GM23338 (cell line): ENCODE measurements around the gene CAMTA1. TPM values are rescaled to one million over a fixed set of nuclear protein-coding genes. Genes with fewer than 3 reads are reported as not detected.

Experiments
- ATAC-seq: fragments of 200-7000 bp; cut with Tn5 transposase; 3 replicates; pipeline ENCODE4 v1.9.1; 2020
- DNase-seq: peaks from one replicate; pipeline ENCODE4 v3.0.0-alpha.2; 2015; ENCODE audit warnings: low spot score
- H2AFZ ChIP-seq: fragments of 200-600 bp; sonication (generic); 2 replicates; pipeline ENCODE4 v1.8.0; 2016; ENCODE audit warnings: antibody characterized with exemption, mild to moderate bottlenecking, moderate library complexity
- H3F3A ChIP-seq: fragments of 200-600 bp; sonication (generic); replicated peaks from 2 replicates; pipeline ENCODE4 v1.8.0; 2017; ENCODE audit warnings: antibody characterized with exemption, mixed run types, low read depth
- H3K27ac ChIP-seq: fragments of 200-600 bp; sonication (generic); 2 replicates; pipeline ENCODE4 v1.6.1; 2016; ENCODE audit warnings: low read depth
- H3K27me3 ChIP-seq: fragments of 200-600 bp; sonication (generic); 2 replicates; pipeline ENCODE4 v1.8.0; 2016; ENCODE audit warnings: mild to moderate bottlenecking, mixed run types, moderate library complexity; ENCODE audit not compliant: insufficient read depth
- H3K36me3 ChIP-seq: fragments of 200-600 bp; sonication (generic); 2 replicates; pipeline ENCODE4 v1.8.0; 2016; ENCODE audit warnings: mild to moderate bottlenecking; ENCODE audit not compliant: insufficient read depth
- H3K4me1 ChIP-seq: fragments of 200-600 bp; sonication (generic); 2 replicates; pipeline ENCODE4 v1.8.0; 2016; ENCODE audit warnings: mild to moderate bottlenecking, moderate library complexity; ENCODE audit not compliant: insufficient read depth
- H3K4me2 ChIP-seq: fragments of 200-600 bp; sonication (generic); 2 replicates; pipeline ENCODE4 v1.7.1; 2017; ENCODE audit warnings: mixed run types
- H3K4me3 ChIP-seq: fragments of 200-600 bp; sonication (generic); 2 replicates; pipeline ENCODE4 v1.6.1; 2016; ENCODE audit warnings: mixed run types
- H3K79me2 ChIP-seq: fragments of 200-600 bp; sonication (generic); replicated peaks from 2 replicates; pipeline ENCODE4 v1.8.0; 2017; ENCODE audit warnings: mild to moderate bottlenecking; ENCODE audit not compliant: insufficient read depth
- H3K9me2 ChIP-seq: fragments of 200-600 bp; sonication (generic); 2 replicates; pipeline ENCODE4 v1.8.0; 2017; ENCODE audit not compliant: insufficient read depth
- H4K20me1 ChIP-seq: fragments of 200-600 bp; sonication (generic); replicated peaks from 2 replicates; pipeline ENCODE4 v1.8.0; 2017; ENCODE audit warnings: mild to moderate bottlenecking; ENCODE audit not compliant: insufficient read depth
- H3K27ac Mint-ChIP-seq: 2 replicates; pipeline ENCODE4 v1.8.0; 2020; ENCODE audit warnings: inconsistent platforms, mild to moderate bottlenecking, moderate library complexity, mixed read lengths
- H3K27me3 Mint-ChIP-seq: 3 replicates; pipeline ENCODE4 v1.8.0; 2022; ENCODE audit warnings: low read depth, mild to moderate bottlenecking, moderate library complexity, mixed read lengths, inconsistent platforms; ENCODE audit not compliant: insufficient read depth, poor library complexity
- H3K36me3 Mint-ChIP-seq: 3 replicates; pipeline ENCODE4 v1.8.0; 2021; ENCODE audit warnings: low read depth, mild to moderate bottlenecking, inconsistent platforms, moderate library complexity, mixed read lengths
- H3K4me1 Mint-ChIP-seq: 3 replicates; pipeline ENCODE4 v1.8.0; 2020; ENCODE audit warnings: mild to moderate bottlenecking, inconsistent platforms, mixed read lengths
- H3K4me3 Mint-ChIP-seq: 3 replicates; pipeline ENCODE4 v1.8.0; 2021; ENCODE audit warnings: moderate library complexity, mild to moderate bottlenecking, inconsistent platforms, mixed read lengths
- H3K9me3 Mint-ChIP-seq: 3 replicates; pipeline ENCODE4 v1.8.0; 2020; ENCODE audit warnings: moderate library complexity, mild to moderate bottlenecking, inconsistent platforms, mixed read lengths
- CREB1 ChIP-seq: fragments of 250-450 bp; sonication (Bioruptor Pico); IDR thresholded peaks from 2 replicates; pipeline ENCODE4 v1.5.0; 2020; ENCODE audit warnings: low read depth, mild to moderate bottlenecking, moderate library complexity
- CTCF ChIP-seq, 2 experiments: fragments of 200-600 bp in 1 of 2; sonication (generic) in 1 of 2; conservative IDR thresholded peaks; 2 replicates each; pipeline versions ENCODE4 v1.5.1 to v1.6.1; 2016 to 2017; ENCODE audit warnings: antibody characterized with exemption in 2 of 2, low read depth in 2 of 2, mild to moderate bottlenecking in 2 of 2, moderate library complexity in 1 of 2
- ETS1 ChIP-seq: IDR thresholded peaks from 2 replicates; pipeline ENCODE4 v1.6.1; 2016; ENCODE audit warnings: antibody characterized with exemption
- EZH2 ChIP-seq: fragments of 200-600 bp; sonication (generic); IDR thresholded peaks from one replicate; pipeline ENCODE4 v1.8.0; 2017; ENCODE audit warnings: antibody characterized with exemption, mild to moderate bottlenecking, low read depth; ENCODE audit not compliant: unreplicated experiment
- EZH2phosphoT487 ChIP-seq: fragments of 200-600 bp; sonication (generic); IDR thresholded peaks from one replicate; pipeline ENCODE4 v1.8.1; 2018; ENCODE audit warnings: antibody characterized with exemption; ENCODE audit not compliant: unreplicated experiment
- JUNB ChIP-seq: IDR thresholded peaks from one replicate; pipeline ENCODE4 v1.6.1; 2016; ENCODE audit warnings: antibody characterized with exemption; ENCODE audit not compliant: unreplicated experiment
- NANOG ChIP-seq: IDR thresholded peaks from 2 replicates; pipeline ENCODE4 v1.6.1; 2016; ENCODE audit warnings: antibody characterized with exemption, borderline replicate concordance
- POLR2AphosphoS5 ChIP-seq: IDR thresholded peaks from 2 replicates; pipeline ENCODE4 v1.6.1; 2016; ENCODE audit warnings: antibody characterized with exemption, low read depth
- REST ChIP-seq: IDR thresholded peaks from one replicate; pipeline ENCODE4 v1.6.1; 2018; ENCODE audit warnings: antibody characterized with exemption; ENCODE audit not compliant: unreplicated experiment
- STAT1 ChIP-seq: IDR thresholded peaks from one replicate; pipeline ENCODE4 v1.6.1; 2016; ENCODE audit warnings: antibody characterized with exemption; ENCODE audit not compliant: unreplicated experiment
- ZNF114 ChIP-seq: fragments of 250-450 bp; sonication (Bioruptor Pico); IDR thresholded peaks from 2 replicates; pipeline ENCODE4 v1.5.0; 2020; ENCODE audit warnings: mild to moderate bottlenecking, moderate library complexity
- ZNF331 ChIP-seq: fragments of 250-450 bp; sonication (Bioruptor Pico); IDR thresholded peaks from 2 replicates; pipeline ENCODE4 v1.5.0; 2020; ENCODE audit warnings: low read depth, mild to moderate bottlenecking, moderate library complexity
- ZNF462 ChIP-seq: fragments of 250-450 bp; sonication (Bioruptor Pico); IDR thresholded peaks from 2 replicates; pipeline ENCODE4 v1.5.0; 2020; ENCODE audit warnings: mild to moderate bottlenecking, moderate library complexity
- polyA plus RNA-seq: library from polyadenylated mRNA; unstranded; fragments of >200 nt; fragmentation: Nextera tagmentation; extraction: Ambion mirVana; gene quantifications from 2 replicates; pipeline ENCODE4 v1.2.1, GENCODE V29; 2016
- total RNA-seq: library from RNA; depleted of rRNA; stranded (reverse); fragments of >200 nt; shearing (Covaris generic); gene quantifications from 2 replicates; pipeline ENCODE4 v1.2.3, GENCODE V29; 2014

The CAMTA1 gene
- total and polyA plus RNA-seq, 2 experiments from 2014 or later = 115 to 519 TPM

GRCh38 chr1:7557301-7557891, 772.1 kb downstream of the CAMTA1 start:
- Histone ChIP-seq H3K36me3 (no peaks in the 10 kb centered on the region), H3F3A (no peaks in the 10 kb centered on the region), H3K4me1 (no peaks in the 10 kb centered on the region), H3K4me3 (no peak overlapping the region), H3K9me2 (no peaks in the 10 kb centered on the region), H2AFZ (no peak overlapping the region), H3K27ac (no peak overlapping the region), H3K4me2 (no peak overlapping the region), H3K79me2 (no peaks in the 10 kb centered on the region), H3K27me3 (no peaks in the 10 kb centered on the region), H4K20me1 (no peaks in the 10 kb centered on the region)
- no peak overlapping the region for H3K4me3 Mint-ChIP-seq
- TF ChIP-seq JUNB (no peak), REST (no peak), EZH2 (no peak), ZNF462 (CRISPR knock-in tag) (no peak), ETS1 (no peak), ZNF114 (CRISPR knock-in tag) (no peak), EZH2phosphoT487 (no peak), STAT1 (no peak), CREB1 (CRISPR knock-in tag) (no peak), ZNF331 (CRISPR knock-in tag) (no peak), CTCF (conservative IDR thresholded peaks at IDR 0.05; ENCODE audit: low read depth in 2 of 2) (no peak), NANOG (no peak), POLR2AphosphoS5 (no peak)
- H3K9me3 Mint-ChIP-seq = no peaks in the 10 kb centered on the region; the same call in none of the 3 replicates
- H3K27me3 Mint-ChIP-seq = peaks cover 17% of the 10 kb centered on the region
- H3K36me3 Mint-ChIP-seq = peaks cover 3% of the 10 kb centered on the region; the same call in 1 of the 3 replicates
- no peak overlapping the region for H3K27ac Mint-ChIP-seq
- DNase-seq (no peak), ATAC-seq (no peak)
- H3K4me1 Mint-ChIP-seq = peaks cover 1% of the 10 kb centered on the region; the same call in 2 of the 3 replicates
